Measurements from ENCODE around the gene PAPOLG. TPM values are rescaled to one million over a fixed set of nuclear protein-coding genes. Genes with fewer than 3 reads are reported as not detected.
"Not testable (repeated sequence)": the region's sequence is repeated elsewhere in the genome, so short reads cannot be mapped to it uniquely, and the experiment has no call there.

The PAPOLG gene
- polyA plus RNA-seq, 3 donors, result 19.6 to 23.2 (median 23.0) TPM

- DNase-seq, result no peak
These were observed 8.9 kb downstream of the PAPOLG start for GRCh38 chr2:60764736-60765534.

- no peak for DNase-seq
These were observed 10.2 kb downstream of the PAPOLG start for GRCh38 chr2:60766283-60766682.

GRCh38 chr2:60771508-60771907, 15.4 kb downstream of the PAPOLG start:
- no peak for DNase-seq

- DNase-seq, result no peak
These were observed 19.1 kb downstream of the PAPOLG start for GRCh38 chr2:60775048-60775639.

GRCh38 chr2:60778352-60778751, 22.3 kb downstream of the PAPOLG start:
- DNase-seq, result no peak

GRCh38 chr2:60779426-60779825, 23.4 kb downstream of the PAPOLG start:
- DNase-seq, result no peak

GRCh38 chr2:60780721-60781120, 24.7 kb downstream of the PAPOLG start:
- no peak for DNase-seq

GRCh38 chr2:60793169-60793568, 37.1 kb downstream of the PAPOLG start:
- DNase-seq, result no peak

GRCh38 chr2:60794271-60794863, 38.3 kb downstream of the PAPOLG start:
- DNase-seq, result peak; percentile 4

- no peak for DNase-seq
These were observed 40.8 kb downstream of the PAPOLG start for GRCh38 chr2:60796573-60797509.

- no peak for DNase-seq
These were observed 48.4 kb downstream of the PAPOLG start for GRCh38 chr2:60804473-60804872.

GRCh38 chr2:60806595-60806987, 50.5 kb downstream of the PAPOLG start:
- DNase-seq, result no peak

GRCh38 chr2:60806988-60807681, 51.1 kb downstream of the PAPOLG start:
- peak; percentile 31 for DNase-seq

GRCh38 chr2:60808330-60808801, 52.3 kb downstream of the PAPOLG start:
- DNase-seq, result no peak

- peak; percentile 52 for DNase-seq
These were observed 55.7 kb downstream of the PAPOLG start for GRCh38 chr2:60811491-60812375.

GRCh38 chr2:60817191-60817590, 61.1 kb downstream of the PAPOLG start:
- not testable (repeated sequence) for DNase-seq

- DNase-seq, result no peak
These were observed 62.2 kb downstream of the PAPOLG start for GRCh38 chr2:60818272-60818671.

GRCh38 chr2:60819155-60819862, 63.2 kb downstream of the PAPOLG start:
- DNase-seq, result no peak

GRCh38 chr2:60819936-60820335, 63.9 kb downstream of the PAPOLG start:
- no peak for DNase-seq
